ENCODE results near the gene SEMA6A. TPM values are rescaled to one million over a fixed set of nuclear protein-coding genes. Genes with fewer than 3 reads are reported as not detected.
A peak's percentile ranks its signal among the peaks of the same experiment; 100 is the strongest.

Gene SEMA6A
- total and polyA plus RNA-seq, 10 donors = 0.88 to 78.6 (median 30.4) TPM

- H3K4me1 ChIP-seq = peaks cover 0 to 31% (median 12%) of the 10 kb centered on the region in 6 donors
- H3K9me3 ChIP-seq = no peaks in the 10 kb centered on the region
- intact Hi-C loops (cut with DNase I; ENCODE audit: low total_unique reads) = no loop called here
- no peak overlapping the region for H3K27ac ChIP-seq
- DNase-seq = no peak
- no peak overlapping the region for H3K4me3 ChIP-seq
- TF ChIP-seq POLR2A (IDR thresholded peaks at IDR 0.05) (no peak), CTCF (IDR thresholded peaks at IDR 0.05 in 8 of 11, conservative IDR thresholded peaks at IDR 0.05 in 3 of 11) (no peak), POLR2AphosphoS5 (IDR thresholded peaks at IDR 0.05) (no peak)
- WGBS, 5 donors = 60 to 89% (median 81%) methylated on average over 2 of the region's 2 CpGs
- H3K27me3 ChIP-seq (replicated peaks in 1 of 7) = peaks cover 0 to 31% (median 11%) of the 10 kb centered on the region in 7 donors
- H3K36me3 ChIP-seq = no peaks in the 10 kb centered on the region
Measured at GRCh38 chr5:116567106-116567505, 7.5 kb downstream of the SEMA6A start.

- WGBS, 5 donors = 42 to 68% (median 49%) methylated on average over 1 of the region's 1 CpG
- H3K27me3 ChIP-seq (replicated peaks in 1 of 7) = peaks cover 0 to 22% (median 6%) of the 10 kb centered on the region in 7 donors
- intact Hi-C loops (cut with DNase I; ENCODE audit: low total_unique reads) = no loop called here
- TF ChIP-seq POLR2AphosphoS5 (IDR thresholded peaks at IDR 0.05) (no peak), CTCF (IDR thresholded peaks at IDR 0.05 in 8 of 11, conservative IDR thresholded peaks at IDR 0.05 in 3 of 11) (no peak), POLR2A (IDR thresholded peaks at IDR 0.05) (no peak)
- H3K36me3 ChIP-seq = no peaks in the 10 kb centered on the region
- H3K27ac ChIP-seq = no peak overlapping the region
- H3K4me3 ChIP-seq = no peak overlapping the region
- H3K4me1 ChIP-seq = peaks cover 0 to 37% (median 16%) of the 10 kb centered on the region in 6 donors
- no peak for DNase-seq
- H3K9me3 ChIP-seq = no peaks in the 10 kb centered on the region
Measured at GRCh38 chr5:116566251-116566650, 8.4 kb downstream of the SEMA6A start.

GRCh38 chr5:116564756-116565490 is 9.7 kb downstream of the SEMA6A start:
- H3K36me3 ChIP-seq = no peaks in the 10 kb centered on the region
- DNase-seq = no peak
- H3K4me1 ChIP-seq = peaks cover 0 to 38% (median 17%) of the 10 kb centered on the region in 6 donors
- intact Hi-C loops (cut with DNase I; ENCODE audit: low total_unique reads) = no loop called here
- peaks cover 0 to 10% (median 0%) of the 10 kb centered on the region in 7 donors for H3K27me3 ChIP-seq (replicated peaks in 1 of 7)
- no peaks in the 10 kb centered on the region for H3K9me3 ChIP-seq
- no peak overlapping the region for H3K4me3 ChIP-seq
- no peak for TF ChIP-seq CTCF (IDR thresholded peaks at IDR 0.05 in 8 of 11, conservative IDR thresholded peaks at IDR 0.05 in 3 of 11)
- TF ChIP-seq POLR2AphosphoS5 (IDR thresholded peaks at IDR 0.05) = no peak
- no peak for TF ChIP-seq POLR2A (IDR thresholded peaks at IDR 0.05)
- 74 to 84% (median 80%) methylated on average over 7 of the region's 7 CpGs for WGBS, 5 donors
- H3K27ac ChIP-seq = peak overlapping the region in 6 of 8 donors; percentile 5 to 57 (median 16)

GRCh38 chr5:116564312-116564711 is 10.3 kb downstream of the SEMA6A start:
- peak overlapping the region in 7 of 8 donors; percentile 6 to 57 (median 17) for H3K27ac ChIP-seq
- 54 to 63% (median 59%) methylated on average over 3 of the region's 3 CpGs for WGBS, 5 donors
- peaks cover 0 to 38% (median 17%) of the 10 kb centered on the region in 6 donors for H3K4me1 ChIP-seq
- H3K9me3 ChIP-seq = no peaks in the 10 kb centered on the region
- DNase-seq = no peak
- H3K36me3 ChIP-seq = no peaks in the 10 kb centered on the region
- intact Hi-C loops (cut with DNase I; ENCODE audit: low total_unique reads) = no loop called here
- no peak overlapping the region for H3K4me3 ChIP-seq
- H3K27me3 ChIP-seq (replicated peaks in 1 of 7) = peaks cover 0 to 5% (median 0%) of the 10 kb centered on the region in 7 donors
- TF ChIP-seq CTCF (IDR thresholded peaks at IDR 0.05 in 8 of 11, conservative IDR thresholded peaks at IDR 0.05 in 3 of 11) (no peak), POLR2A (IDR thresholded peaks at IDR 0.05) (no peak), POLR2AphosphoS5 (IDR thresholded peaks at IDR 0.05) (no peak)
